ENCODE measurements around the gene TMEM181. TPM values are rescaled to one million over a fixed set of nuclear protein-coding genes. Genes with fewer than 3 reads are reported as not detected.

The TMEM181 gene
- total RNA-seq, 6 experiments from 2014 or later, result 11.3 to 14.0 (median 12.5) TPM

- H3K4me1 ChIP-seq, result peaks cover 0 to 9% (median 3%) of the 10 kb centered on the region in 4 donors
These were observed 5.2 kb downstream of the TMEM181 start for GRCh38 chr6:158565122-158565429.

GRCh38 chr6:158565482-158566040, 5.7 kb downstream of the TMEM181 start:
- intact Hi-C loops (cut with DNase I), result no loop called here
- DNase-seq (no peak), ATAC-seq (no peak)
- H3K9me3 ChIP-seq, result no peaks in the 10 kb centered on the region
- no peak overlapping the region for H3K4me3 ChIP-seq
- WGBS (ENCODE audit: insufficient coverage, low coverage, low lambda C conversion rate, missing lambda C conversion rate), result 84% methylated on average over 9 of the region's 14 CpGs
- H3K27me3 ChIP-seq, result no peaks in the 10 kb centered on the region
- TF ChIP-seq POLR2A (IDR thresholded peaks at IDR 0.05) (no peak), CTCF (IDR thresholded peaks at IDR 0.05) (no peak)
- H3K27ac ChIP-seq, result no peak overlapping the region
- no peaks in the 10 kb centered on the region for H3K36me3 ChIP-seq
- peaks cover 0 to 9% (median 3%) of the 10 kb centered on the region in 4 donors for H3K4me1 ChIP-seq

More at GRCh38 chr6:158565122-158565429, 5.2 kb downstream of the TMEM181 start:
- H3K27me3 ChIP-seq, result no peaks in the 10 kb centered on the region
- ATAC-seq (no peak), DNase-seq (peak in 1 of 3 donors; percentile 35)
- H3K4me3 ChIP-seq, result no peak overlapping the region
- no peaks in the 10 kb centered on the region for H3K9me3 ChIP-seq
- intact Hi-C loops (cut with DNase I), result no loop called here
- no peaks in the 10 kb centered on the region for H3K36me3 ChIP-seq
- no peak for TF ChIP-seq POLR2A (IDR thresholded peaks at IDR 0.05)
- no peak for TF ChIP-seq CTCF (IDR thresholded peaks at IDR 0.05)
- no peak overlapping the region for H3K27ac ChIP-seq
- WGBS (ENCODE audit: insufficient coverage, low coverage, low lambda C conversion rate, missing lambda C conversion rate), result 80% methylated on average over 1 of the region's 9 CpGs

GRCh38 chr6:158566207-158566818, 6.4 kb downstream of the TMEM181 start:
- Histone ChIP-seq H3K4me3 (no peak overlapping the region), H3K4me1 (peaks cover 0 to 2% (median under 1%) of the 10 kb centered on the region in 4 donors), H3K9me3 (no peaks in the 10 kb centered on the region), H3K27ac (no peak overlapping the region), H3K36me3 (no peaks in the 10 kb centered on the region), H3K27me3 (no peaks in the 10 kb centered on the region)
- intact Hi-C loops (cut with DNase I), result no loop called here
- ATAC-seq, result no peak
- DNase-seq, result no peak
- WGBS (ENCODE audit: insufficient coverage, low coverage, low lambda C conversion rate, missing lambda C conversion rate), result 88% methylated on average over 9 of the region's 9 CpGs
- TF ChIP-seq POLR2A (IDR thresholded peaks at IDR 0.05), result no peak
- no peak for TF ChIP-seq CTCF (IDR thresholded peaks at IDR 0.05)

- WGBS (ENCODE audit: insufficient coverage, low coverage, low lambda C conversion rate, missing lambda C conversion rate), result 100% methylated on average over 4 of the region's 10 CpGs
- Histone ChIP-seq H3K4me3 (no peak overlapping the region), H3K36me3 (no peaks in the 10 kb centered on the region), H3K27ac (no peak overlapping the region), H3K27me3 (no peaks in the 10 kb centered on the region), H3K9me3 (no peaks in the 10 kb centered on the region), H3K4me1 (no peaks in the 10 kb centered on the region)
- ATAC-seq (no peak), DNase-seq (no peak)
- intact Hi-C loops (cut with DNase I), result no loop called here
- TF ChIP-seq POLR2A (IDR thresholded peaks at IDR 0.05) (no peak), CTCF (IDR thresholded peaks at IDR 0.05) (no peak)
These were observed 7.3 kb downstream of the TMEM181 start for GRCh38 chr6:158567152-158567551.

Measured in right lobe of liver (tissue), 6 donors.